ENCODE results near the gene ZSWIM1. TPM values are rescaled to one million over a fixed set of nuclear protein-coding genes. Genes with fewer than 3 reads are reported as not detected.

Gene ZSWIM1
- total and polyA plus RNA-seq, 2 of the 4 experiments (the other 2 are of a cell fraction), result 4.2 to 10.0 TPM

GRCh38 chr20:45835825-45836224 lies 45.2 kb upstream of the ZSWIM1 start:
- Histone ChIP-seq H3K4me1 (ENCODE audit: control insufficient read depth, insufficient read depth, low read length) (peaks cover 18% of the 10 kb centered on the region), H2AK5ac (ENCODE audit: low read depth, low read length) (no peak overlapping the region), H2AFZ (replicated peaks; ENCODE audit: low read length, poor library complexity) (peak overlapping the region; percentile 52), H3K56ac (ENCODE audit: extremely low read depth, insufficient read depth, low read length) (no peak overlapping the region), H2BK15ac (ENCODE audit: low read depth, low read length) (no peak overlapping the region), H3K14ac (replicated peaks; ENCODE audit: low read depth, low read length) (peak overlapping the region; percentile 1; the same call in 1 of the 2 replicates), H2BK20ac (ENCODE audit: low read depth, low read length) (no peak overlapping the region), H3K79me1 (ENCODE audit: low read depth in 1 of 2, low read length in 2 of 2) (peaks cover 15 to 27% of the 10 kb centered on the region in 2 experiments), H2AK9ac (replicated peaks; ENCODE audit: low read depth, low read length, poor library complexity) (peak overlapping the region; percentile 23), H3K9ac (ENCODE audit: low read depth, low read length) (peak overlapping the region; percentile 37; the same call in 1 of the 2 replicates), H4K5ac (ENCODE audit: low read depth, low read length) (no peak overlapping the region), H3K4me2 (ENCODE audit: low read depth, low read length) (peak overlapping the region; percentile 98), H4K91ac (ENCODE audit: insufficient read depth, low read depth, low read length) (no peak overlapping the region), H3K27me3 (ENCODE audit: control insufficient read depth, insufficient read depth, low read length) (no peaks in the 10 kb centered on the region), H3K9me1 (ENCODE audit: insufficient read depth, low read length) (peaks cover 17% of the 10 kb centered on the region), H2BK120ac (ENCODE audit: low read depth, low read length) (no peak overlapping the region), H3K18ac (ENCODE audit: low read depth, low read length) (no peak overlapping the region), H3K9me3 (ENCODE audit: control insufficient read depth, insufficient read depth, low read length) (no peaks in the 10 kb centered on the region), H3K27ac (ENCODE audit: insufficient read depth, low read length) (no peak overlapping the region), H4K20me1 (ENCODE audit: insufficient read depth, low read length) (no peaks in the 10 kb centered on the region), H2BK5ac (ENCODE audit: low read depth, low read length, poor library complexity, severe bottlenecking) (no peak overlapping the region), H4K8ac (ENCODE audit: low read depth in 2 of 2, low read length in 2 of 2) (peak overlapping the region in 1 of 2 experiments; percentile 8; a peak in 1 of 4 replicates), H3K4me3 (ENCODE audit: insufficient read depth, low read depth, low read length) (no peak overlapping the region), H3K4ac (ENCODE audit: low read depth, low read length) (no peak overlapping the region), H3K23ac (ENCODE audit: low read depth, low read length) (peak overlapping the region; percentile 10; the same call in 1 of the 2 replicates), H3K36me3 (ENCODE audit: control insufficient read depth, insufficient read depth, low read length) (peaks cover 18% of the 10 kb centered on the region)
- ATAC-seq (ENCODE audit: low read depth) (no peak), DNase-seq (peak; percentile 47)
- intact Hi-C loops (cut with micrococcal nuclease), result loop anchor here (10.0 kb wide), 1 partner anchor 99 kb away; the partner anchor contains the start of gene PCIF1
- BruUV-seq (replicated peaks), result no TSS peak
- in situ Hi-C loops (cut with MboI; ENCODE audit: low sequenced_read_pairs), result no loop called here
- POLR2A ChIA-PET (ENCODE audit: unreplicated experiment), result no interaction called here
- CTCF ChIA-PET, result interaction anchor here (1.7 kb wide), 1 partner anchor 134 kb away, joined by 3 read pairs; no protein-coding TSS in a partner anchor
- dilution Hi-C loops (cut with HindIII; ENCODE audit: low sequenced_read_pairs, unreplicated experiment), result no loop called here
- 90% methylated on average over 2 of the region's 5 CpGs; no CpG with 5 or more reads in 1 of the 2 experiments for WGBS, 2 experiments (ENCODE audit: extremely low coverage in 2 of 2, insufficient read length in 1 of 2)
- TF ChIP-seq CEBPB (IDR thresholded peaks at IDR 0.05; ENCODE audit: low read depth, low read length) (no peak), RCOR1 (IDR thresholded peaks at IDR 0.05; ENCODE audit: insufficient replicate concordance, low read length) (no peak), MAZ (IDR thresholded peaks at IDR 0.05; ENCODE audit: borderline replicate concordance, low read depth, low read length) (no peak), RAD21 (IDR thresholded peaks at IDR 0.05; ENCODE audit: low read length) (no peak), NFE2L2 (IDR thresholded peaks at IDR 0.05; ENCODE audit: low read depth, low read length) (no peak), RFX5 (IDR thresholded peaks at IDR 0.05; ENCODE audit: low read depth, low read length) (no peak), CHD1 (IDR thresholded peaks at IDR 0.05; ENCODE audit: low read depth, low read length) (no peak), BHLHE40 (IDR thresholded peaks at IDR 0.05; ENCODE audit: low read depth, low read length) (no peak), POLR2A (IDR thresholded peaks at IDR 0.05; ENCODE audit: low read depth, low read length) (no peak), SMC3 (IDR thresholded peaks at IDR 0.05; ENCODE audit: low read depth, low read length) (no peak), MXI1 (IDR thresholded peaks at IDR 0.05; ENCODE audit: borderline replicate concordance, low read depth, low read length) (no peak), FOS (IDR thresholded peaks at IDR 0.05; ENCODE audit: low read depth, low read length) (no peak)
- TF ChIP-seq, protein P1, sequence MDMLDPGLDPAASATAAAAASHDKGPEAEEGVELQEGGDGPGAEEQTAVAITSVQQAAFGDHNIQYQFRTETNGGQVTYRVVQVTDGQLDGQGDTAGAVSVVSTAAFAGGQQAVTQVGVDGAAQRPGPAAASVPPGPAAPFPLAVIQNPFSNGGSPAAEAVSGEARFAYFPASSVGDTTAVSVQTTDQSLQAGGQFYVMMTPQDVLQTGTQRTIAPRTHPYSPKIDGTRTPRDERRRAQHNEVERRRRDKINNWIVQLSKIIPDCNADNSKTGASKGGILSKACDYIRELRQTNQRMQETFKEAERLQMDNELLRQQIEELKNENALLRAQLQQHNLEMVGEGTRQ (IDR thresholded peaks at IDR 0.05; ENCODE audit: low read depth, low read length), result no peak
